Stimulated activated CD8-positive, alpha-beta memory T cell treated with anti-CD3 and anti-CD28 coated beads, Interleukin-12 subunit alpha, Interleukin-12 subunit beta, amount 100 ng/mL, for 1 hour (primary cell): ENCODE results near the gene TLCD1.

Experiments
- DNase-seq: peaks from one replicate; pipeline ENCODE4 v3.0.0-alpha.2; 2020; ENCODE audit warnings: low read depth

The TLCD1 gene

DNA sequence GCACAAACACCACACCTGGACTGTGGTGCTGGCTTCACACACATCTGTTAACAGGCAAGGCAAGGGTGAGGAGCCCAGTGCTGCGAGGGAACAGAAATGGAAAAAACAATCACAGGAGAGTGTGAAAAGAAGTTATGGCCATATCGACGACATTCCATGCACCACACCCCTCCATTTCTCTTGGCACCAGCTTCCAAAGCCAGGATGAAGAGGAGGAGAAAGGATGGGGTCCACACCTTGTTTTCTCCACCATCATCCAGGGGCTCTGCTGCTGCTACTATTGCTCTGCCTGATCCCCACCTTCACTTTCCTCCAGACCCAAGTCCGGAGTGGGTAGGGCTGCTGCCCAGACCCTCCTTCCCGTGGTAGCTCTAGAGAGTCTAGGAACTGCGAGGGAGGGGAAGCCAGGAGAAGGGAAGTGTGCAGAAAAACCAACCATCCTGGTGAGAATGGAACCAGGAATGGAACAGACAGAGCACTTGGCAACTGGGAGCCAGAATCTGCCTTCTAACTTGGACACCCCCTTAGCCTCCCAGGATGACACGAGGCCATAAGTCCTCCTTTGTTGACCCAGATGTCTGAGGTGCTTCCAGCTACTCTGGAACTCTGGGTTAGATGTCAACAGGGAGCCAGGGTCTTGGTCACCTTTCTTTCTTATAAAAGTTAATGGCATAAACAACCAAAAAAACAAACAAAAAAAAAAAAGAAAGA is 13.2 kb downstream of the TLCD1 start:
- no peak for DNase-seq

DNA sequence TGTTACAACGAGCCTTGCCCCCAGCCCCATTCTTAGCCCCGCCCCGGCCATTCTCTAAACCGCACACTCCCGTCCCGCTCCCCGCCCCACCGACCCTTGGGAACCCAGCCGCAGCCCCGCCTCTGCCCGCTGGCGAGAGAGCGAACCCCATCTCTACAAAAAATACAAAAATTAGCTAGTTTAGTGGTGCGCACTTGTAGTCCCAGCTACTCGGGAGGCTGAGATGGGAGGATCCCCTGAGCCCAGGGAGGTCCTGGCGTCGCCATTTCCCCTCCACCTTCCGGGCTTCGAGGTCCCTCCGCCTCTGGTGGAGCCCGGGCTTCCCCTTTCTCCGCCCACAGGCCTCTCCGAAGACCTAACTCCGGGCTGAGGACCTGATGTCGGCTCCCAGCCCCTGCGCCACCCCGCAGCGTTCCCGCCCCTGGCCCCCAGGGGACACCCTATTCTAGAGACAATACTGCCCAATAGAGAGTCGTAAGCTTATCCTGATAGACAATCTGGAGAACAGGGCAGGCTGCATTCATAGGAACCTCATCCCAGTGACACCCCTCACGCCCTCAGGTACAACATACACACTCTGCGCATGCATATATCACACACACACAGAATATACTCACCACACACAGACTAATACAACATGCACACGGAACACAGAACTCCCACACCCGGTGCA is 13.9 kb downstream of the TLCD1 start:
- no peak for DNase-seq

DNA sequence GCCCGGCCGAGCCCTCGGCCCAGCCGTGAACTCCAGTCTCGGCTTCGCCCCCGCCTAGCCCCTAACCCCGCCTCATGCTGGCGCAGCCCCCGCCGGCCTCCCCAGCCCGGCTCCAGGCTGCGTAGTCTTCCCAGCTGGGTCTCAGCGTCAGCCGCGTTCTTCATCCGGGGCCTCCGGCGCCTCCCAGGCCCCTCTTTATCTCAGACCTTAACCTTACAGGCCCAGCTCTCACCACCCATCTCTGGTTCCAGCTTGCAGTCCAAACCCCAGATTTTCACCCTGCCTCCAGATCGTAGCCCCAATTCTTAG is 14.4 kb downstream of the TLCD1 start, which contains the start of gene PROCA1:
PROCA1 (minus strand) TSS at position 166 of the 309 bp plus-strand sequence. CDS start 228 bp downstream, outside the sequence.
- no peak for DNase-seq

DNA sequence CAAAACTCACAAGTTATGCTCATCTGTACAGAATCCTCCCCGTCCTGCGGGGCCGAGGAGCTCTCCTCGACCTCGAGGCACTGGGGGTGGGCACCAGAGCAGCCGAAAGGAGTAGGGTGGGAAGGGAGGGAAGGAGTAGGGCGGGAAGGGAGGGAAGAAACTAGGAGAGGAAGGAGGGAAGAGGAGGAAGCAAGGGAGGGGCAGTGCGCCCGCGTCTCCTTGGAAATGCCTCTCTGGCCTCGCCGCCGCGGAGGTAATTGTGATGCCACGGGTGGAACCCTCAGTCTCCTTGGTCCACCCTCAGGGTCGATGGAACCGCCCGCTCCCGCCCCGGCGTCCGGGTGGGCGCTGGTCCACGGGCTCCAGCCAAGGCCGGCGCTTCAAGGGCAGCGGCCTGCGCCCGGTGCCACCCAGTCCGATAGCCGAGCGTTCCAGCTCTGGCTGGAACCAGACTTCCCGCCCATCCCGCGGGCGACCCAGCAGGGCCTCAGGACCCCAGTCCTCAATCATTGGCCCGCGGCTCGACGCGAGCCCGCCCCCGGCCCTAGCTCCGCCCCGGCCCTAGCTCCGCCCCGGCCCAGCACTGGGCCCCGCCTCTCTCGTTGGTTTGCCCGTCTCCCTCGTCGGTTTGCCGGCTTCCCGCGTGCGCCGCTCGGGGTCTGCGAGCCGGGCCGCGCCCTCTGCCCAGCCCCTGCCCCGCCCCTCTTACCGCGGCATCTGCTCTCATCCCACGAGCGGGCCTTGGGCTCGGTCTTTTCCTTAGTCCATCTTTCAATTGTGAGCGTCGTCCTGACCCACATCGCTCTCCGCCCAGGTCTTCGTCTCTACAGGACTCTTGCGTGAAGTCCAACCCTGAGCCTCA is 14.9 kb downstream of the TLCD1 start:
- DNase-seq, result peak; percentile 83

DNA sequence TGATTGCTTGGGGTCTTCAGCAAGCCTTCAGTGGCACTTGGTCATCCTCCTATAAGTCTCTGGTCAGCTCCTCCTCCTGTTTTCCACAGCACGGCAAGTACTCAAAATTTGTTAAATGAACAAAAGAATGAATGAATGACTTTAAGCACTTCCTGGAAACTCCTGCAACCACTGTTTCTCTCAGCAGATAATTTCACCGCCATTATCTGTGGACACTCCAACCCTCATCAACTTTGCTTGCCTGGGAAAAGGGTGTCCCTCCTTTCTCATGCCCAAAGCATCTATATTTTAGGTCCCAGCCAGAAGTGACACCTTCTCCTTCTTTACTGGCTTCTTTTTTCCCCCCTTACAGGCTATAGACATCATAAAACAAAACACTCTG is 18.7 kb downstream of the TLCD1 start:
- DNase-seq, result no peak

DNA sequence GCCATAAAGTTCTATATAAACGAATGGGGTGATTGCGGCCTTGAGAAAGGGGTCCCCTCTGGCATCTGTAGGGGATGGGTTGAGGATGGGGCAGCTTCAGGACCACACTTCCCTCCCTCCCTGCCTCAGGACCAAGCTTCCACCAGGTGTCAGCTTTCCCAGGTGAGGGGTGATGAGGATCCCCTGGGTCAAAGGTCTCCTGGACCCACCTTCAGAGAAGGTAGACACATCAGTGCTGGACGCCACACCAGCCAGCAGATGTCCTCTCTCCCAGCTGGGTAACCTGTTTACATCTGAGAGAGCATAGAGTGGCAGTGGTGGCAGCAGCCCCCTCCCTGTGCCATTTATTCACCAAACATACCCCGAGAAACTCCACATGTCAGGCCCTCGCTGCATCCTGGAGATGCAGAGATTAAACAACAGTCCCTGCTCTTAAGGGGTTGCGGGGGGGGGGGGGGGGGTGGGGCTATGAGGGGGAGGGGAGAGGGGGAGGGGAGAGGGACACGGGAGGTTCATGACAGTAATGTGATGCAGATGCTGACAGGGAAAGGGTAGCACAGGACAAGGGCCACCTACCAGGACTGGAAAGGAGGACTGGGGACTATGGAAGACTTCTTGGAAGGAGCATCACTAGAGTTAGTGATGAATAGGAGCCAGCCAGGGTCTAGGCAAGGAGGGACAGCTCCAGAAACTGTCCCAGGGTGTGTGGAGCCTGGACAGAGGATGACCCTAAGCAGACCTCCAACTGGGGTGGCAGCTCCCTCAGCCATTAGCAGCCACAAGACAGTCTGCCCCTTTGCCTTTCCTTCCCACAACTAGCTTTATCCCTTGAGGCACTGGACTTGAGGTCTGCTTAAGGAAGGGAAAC is 19.3 kb downstream of the TLCD1 start:
- no peak for DNase-seq

DNA sequence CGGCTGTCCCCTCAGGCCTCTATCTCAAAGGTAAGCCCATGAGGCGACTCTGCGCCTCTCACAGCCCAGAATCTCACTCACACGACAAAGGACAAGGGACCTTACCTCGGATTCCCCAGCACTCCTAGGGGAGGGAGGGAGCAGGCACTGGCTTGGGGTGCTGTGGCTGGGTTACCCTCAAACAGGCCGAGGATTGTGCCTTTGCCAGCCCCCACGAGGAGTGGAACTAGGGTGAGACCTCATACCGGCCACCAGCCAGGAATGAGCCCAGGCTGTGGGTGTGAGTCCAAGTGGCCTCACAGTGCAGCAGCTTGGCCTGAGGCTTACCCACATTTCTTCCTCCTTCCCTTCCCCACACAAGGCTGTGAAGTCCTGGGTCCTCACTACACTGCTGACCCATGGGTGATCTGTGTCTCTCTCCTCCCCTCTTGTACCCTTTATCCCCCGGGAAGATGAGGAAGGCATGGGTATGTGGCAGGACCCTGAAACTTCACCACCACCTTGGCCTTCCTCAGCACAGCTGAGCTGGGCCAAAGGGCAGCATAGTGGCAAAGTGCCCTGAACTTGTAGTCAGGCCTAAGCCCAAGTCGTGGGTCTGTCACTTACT is 20.2 kb downstream of the TLCD1 start:
- DNase-seq, result no peak

DNA sequence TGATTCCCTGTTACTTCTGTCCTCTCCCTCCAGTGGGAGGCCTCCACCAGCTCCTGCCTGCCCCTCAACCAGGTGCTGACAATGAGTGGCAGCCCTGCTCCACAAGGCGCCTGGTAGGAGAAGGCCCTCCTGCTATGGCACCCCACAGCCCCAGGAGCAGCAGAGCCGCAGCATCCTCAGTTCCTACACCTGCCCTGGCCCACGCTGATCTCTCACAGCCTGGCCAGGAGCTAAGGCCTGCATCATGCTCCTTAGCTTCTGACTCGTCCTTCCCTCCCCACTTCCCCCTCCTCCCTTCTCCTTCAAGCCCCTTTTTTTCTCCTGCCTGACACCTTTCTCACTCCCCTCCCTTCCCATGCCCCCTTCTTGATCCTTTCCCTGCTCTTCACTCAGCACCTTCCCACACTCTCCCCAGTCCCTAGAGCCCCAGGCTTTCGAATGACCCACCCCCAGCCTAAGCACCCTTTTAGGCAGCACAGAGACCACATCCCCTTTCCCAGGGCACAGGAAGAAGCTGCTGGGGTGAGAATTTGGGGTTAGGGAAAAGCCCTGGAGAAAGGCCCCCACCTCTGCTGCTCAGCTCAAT is 20.9 kb downstream of the TLCD1 start:
- no peak for DNase-seq

DNA sequence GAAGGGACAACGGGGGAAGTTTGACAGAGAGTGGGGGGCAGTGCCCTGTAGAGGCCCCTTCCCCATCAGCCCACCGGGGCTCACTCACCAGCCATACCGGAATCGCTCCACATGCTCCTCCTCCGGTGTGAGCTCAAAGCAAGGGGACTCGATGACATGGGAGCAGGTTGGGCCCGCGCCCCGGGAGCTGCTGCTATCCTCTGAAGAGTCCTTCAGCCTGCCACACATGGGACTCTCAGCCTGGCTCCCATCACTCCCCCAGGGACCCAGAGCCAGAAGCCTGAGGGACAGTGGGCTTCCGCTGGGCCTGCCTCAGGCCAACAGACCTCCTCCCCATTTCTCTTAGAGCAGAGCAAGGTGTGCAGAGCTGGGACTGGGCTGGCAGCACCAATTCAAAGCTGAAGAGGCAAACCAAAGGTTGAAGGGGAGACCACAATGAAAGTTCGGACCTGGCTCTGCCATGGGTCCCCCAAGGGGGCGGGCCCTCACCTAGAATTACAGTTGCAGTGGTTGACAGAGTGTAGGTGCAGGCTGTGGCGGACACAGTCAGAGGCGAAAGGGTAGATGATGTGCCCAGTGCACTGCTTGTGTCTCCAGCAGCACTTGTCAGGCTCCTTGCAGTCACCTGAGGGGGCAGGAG is 21.7 kb downstream of the TLCD1 start:
- no peak for DNase-seq

DNA sequence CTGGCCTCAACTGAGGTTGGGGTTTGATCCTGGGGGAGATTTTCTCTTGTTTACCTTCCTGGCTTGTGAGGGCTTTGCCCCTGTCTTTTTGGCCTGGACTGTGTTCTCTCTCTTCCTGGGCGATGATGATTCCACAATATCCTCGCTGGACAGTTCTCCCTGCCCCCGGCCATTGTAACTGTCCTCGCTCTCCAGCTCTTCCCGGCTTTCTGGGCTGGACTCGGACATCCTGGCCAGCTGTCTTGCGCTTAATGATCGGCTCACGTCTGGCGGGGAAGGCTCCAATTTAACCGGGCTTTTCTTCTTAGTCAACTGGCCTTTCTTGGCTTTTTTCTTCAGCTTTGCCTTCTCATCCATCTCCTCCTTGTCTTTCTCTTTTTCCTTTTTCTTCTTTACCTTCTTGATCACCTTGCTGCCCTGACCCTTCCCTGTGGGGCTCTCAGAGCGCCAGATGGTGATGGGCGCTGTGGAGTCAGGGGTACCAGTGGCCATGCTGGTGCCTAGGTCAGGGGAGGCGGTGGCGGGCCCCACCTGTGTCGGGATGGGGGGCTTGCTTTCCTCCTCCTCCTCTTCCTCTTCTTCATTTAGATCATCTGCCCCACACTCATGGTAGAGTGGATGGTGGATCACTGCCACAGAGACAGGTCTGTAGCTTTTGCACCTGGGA is 22.3 kb downstream of the TLCD1 start:
- no peak for DNase-seq

DNA sequence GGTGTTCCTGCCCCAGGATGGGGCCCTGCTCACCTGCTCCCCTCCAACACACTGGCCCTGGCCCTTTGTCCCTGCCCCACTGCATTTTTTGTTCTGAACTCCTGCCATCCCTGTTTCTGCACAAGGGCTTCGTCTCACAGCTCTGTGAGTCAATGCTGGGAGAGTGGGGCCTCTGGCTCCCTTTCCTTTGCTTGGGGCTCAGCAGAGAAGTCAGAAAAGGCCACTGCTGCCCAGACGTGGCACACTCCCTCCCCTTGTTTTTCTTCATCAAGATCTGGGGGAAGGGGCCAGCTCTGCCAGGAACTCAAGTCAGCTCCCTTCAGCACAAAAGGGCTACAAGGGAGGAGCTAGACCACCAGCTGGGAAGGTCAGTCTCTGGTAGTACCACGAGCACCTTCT is 23.3 kb downstream of the TLCD1 start:
- no peak for DNase-seq

DNA sequence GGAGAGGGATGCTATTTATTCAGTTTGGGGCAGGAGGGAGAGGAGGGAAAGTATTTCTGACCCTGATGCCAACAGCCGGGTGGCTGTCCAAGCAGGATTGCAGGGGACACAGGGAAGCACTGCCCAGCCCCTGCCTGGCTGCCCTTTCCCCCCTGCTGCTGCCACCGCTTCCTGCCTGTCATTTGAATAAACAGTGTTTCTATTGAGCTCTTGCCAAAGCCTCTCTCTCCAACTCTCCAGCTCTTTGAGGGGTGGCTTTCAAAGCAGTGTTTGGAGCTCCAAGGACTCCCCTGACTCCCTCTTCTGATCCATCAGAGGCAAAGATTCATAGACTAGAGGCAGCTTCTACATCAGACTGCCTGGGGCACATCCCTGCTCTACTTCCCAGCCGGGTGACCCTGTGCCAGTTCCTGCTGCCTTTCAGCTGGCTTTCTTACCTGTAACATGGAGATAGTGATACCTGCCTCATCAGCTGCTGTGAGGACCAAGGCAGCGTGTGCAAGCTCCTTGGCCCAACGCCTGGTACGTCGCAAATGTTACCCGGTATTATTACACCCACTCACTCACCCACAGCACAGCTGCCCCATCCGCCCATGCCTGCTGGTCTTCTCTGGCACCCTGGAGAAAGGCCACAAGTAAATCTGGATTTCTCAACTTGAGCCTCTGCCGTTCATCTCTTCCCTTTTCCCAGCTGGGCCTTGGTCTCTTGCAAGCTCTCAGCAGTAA is 23.8 kb downstream of the TLCD1 start:
- no peak for DNase-seq

DNA sequence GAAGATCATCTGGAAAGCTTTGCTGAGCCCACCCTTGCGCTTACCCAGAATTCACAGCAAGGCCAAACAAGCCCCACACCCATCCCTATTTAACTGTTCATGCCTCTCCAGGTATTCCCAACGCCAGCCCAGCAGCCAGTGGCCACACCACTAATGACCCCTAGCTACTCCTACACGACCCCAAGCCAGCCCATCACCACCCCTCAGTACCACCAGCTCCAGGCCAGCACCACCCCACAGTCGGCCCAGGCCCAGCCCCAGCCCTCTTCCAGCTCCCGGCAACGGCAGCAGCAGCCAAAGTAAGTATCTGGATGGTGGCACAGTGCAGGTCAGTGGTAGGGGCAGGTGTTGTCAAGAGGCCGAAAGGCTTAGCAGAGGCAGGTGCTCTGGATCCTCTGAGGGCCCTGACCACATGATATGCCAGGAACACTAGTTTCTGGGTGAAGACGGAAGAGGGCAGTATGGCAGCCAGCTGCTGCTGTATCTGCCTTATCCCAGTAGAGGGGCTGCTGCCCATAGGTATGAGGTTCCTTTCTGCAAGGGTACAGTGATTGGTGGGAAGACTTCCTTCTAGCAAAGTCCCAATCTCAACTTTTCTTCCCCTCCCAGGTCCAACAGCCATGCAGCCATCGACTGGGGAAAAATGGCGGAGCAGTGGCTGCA is 25.1 kb downstream of the TLCD1 start:
- DNase-seq, result no peak

DNA sequence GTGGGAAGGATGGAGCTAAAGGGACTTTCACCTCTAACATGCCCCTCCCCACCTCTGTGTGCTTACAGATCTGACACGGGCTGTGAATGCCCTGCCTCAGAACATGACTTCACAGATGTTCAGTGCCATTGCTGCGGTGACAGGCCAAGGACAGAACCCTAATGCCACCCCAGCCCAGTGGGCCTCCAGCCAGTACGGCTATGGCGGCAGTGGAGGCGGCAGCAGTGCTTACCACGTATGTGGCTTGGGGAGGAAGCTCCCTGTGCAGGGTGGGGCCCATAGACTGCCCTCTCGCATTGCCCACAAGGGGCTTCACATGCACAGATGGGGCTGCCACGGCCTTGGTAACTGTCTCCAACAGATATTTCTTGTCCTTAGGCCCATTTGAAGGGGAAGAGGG is 25.8 kb downstream of the TLCD1 start:
- no peak for DNase-seq

DNA sequence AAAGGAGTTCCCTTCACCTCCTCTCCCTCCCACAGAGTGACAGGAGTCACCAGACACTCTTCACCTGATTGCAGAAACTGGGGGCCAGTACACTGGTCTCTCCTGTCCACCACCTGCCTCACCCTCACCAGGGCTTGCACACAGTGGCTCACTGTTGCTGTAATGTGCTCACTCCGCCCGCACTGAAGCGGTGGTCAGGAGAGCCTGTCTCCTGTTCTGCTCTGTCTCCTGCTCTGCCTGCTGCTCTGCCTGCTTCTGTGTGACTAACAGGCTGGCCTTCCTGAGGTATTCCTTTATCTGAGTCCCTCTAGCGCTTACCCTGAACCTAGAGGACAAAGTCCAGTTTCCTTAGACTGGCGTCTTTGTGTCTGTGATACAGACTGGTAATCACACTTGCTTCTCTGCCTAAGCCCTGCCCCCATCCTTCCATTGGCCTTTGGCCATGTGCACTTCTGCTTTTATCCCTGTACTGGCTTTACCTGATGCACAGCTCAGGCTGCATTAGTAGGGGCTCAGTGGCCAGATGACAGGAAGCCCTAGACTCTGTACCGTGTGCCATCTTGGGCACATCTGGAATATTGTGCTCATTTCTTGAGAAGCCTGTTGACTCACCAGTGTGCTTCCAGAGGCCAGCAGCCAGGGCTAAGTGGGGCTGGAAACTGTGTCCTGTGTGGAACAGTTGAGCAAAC is 27.6 kb downstream of the TLCD1 start:
- no peak for DNase-seq

DNA sequence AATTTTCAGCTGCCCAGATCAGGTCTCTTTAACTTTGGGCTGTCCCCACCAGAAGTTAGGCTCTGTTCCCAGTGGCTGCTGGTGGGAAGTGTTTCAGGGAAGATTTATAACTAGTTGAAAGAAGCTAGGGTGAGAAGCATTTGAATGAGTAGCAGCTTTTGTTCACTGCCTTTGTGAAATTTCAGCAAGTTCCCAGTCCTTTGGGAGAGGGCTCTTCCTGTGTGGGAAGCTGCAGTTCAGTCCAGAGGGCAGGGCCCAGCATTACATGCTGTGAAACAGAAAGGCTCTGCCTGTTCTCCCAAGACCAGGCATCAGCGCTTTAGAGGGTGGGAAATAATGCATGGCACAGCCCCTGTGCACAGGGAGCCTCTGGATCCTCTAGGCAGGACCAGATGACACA is 32.2 kb downstream of the TLCD1 start:
- no peak for DNase-seq

DNA sequence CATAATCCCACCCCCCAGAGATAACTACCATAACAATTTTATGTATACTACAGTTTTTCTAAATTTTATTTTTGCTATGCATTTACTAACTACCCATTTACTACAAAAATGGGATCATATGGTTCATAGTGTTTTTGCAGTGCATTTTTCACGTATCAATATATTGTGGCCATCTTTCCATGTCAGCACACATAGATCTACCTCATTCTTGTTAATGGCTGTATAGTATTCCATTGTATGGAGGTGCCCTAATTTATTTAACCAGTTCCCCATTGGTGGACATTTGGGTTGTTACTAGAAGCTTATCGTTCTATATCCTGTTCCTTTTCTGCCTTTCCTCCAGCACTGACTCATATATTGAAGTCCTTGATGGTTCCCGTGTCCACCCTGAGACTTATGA is 37.0 kb downstream of the TLCD1 start:
- no peak for DNase-seq

DNA sequence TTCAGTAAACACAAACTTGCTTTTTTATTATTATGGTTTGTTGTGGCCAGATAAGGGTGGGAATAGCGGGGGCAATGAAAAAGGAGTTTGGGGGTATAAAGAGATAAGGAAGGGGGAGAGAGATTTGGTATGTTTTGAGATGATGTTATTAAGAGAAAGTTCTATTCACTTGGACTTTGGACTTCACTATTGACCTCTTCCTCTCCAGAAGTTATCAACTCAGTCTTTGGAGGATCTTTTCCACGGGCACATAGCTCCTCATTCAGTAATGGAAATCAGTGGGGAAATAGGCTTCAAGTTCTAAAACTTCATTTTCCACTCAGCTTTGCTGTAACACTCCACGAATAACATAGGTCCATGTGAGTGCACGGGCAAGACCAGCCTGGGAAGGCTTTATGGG is 37.6 kb downstream of the TLCD1 start:
- no peak for DNase-seq
